ENCODE measurements around the gene DDRGK1. TPM values are rescaled to one million over a fixed set of nuclear protein-coding genes. Genes with fewer than 3 reads are reported as not detected.
A peak's percentile ranks its signal among the peaks of the same experiment; 100 is the strongest.

DDRGK1 gene
- total RNA-seq, 1 donor, result 26.8 TPM

DNA sequence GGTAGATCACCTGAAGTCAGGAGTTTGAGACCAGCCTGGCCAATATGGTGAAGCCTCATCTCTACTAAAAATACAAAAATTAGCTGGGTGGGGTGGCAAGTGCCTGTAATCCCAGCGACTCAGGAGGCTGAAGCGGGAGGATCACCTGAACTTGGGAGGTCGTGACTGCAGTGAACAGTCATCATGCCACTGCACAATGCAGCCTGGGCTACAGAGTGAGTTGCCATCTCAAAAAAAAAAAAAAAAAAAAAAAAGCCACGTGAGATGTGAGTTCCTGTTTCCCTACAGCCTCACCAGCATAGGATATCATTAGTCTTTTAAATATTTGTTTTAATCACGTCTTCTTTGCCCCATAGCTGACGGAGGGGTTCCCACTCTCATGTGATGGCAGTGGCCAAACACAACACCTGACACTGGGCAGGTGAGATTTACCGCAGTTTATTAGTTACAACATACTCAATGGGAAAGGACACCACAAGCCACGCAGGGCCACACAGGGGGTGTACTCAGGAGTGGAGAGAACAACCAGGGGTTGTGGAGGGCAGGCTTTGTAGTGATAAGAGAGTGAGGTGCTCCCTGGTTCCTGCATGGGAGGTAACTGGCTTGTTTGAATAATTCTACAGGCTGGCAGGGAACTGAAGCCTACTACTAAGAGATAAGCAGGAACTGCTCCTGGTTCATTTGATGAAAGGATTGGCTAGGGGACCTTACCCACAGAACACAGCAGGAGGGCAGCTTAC is 26.6 kb downstream of the DDRGK1 start:
- Histone ChIP-seq H3K4me3 (ENCODE audit: insufficient read depth, low read length) (no peak overlapping the region), H3K79me2 (ENCODE audit: insufficient read depth, low read length) (no peaks in the 10 kb centered on the region), H2AFZ (ENCODE audit: low read length) (no peak overlapping the region), H3K9me3 (ENCODE audit: low read depth, low read length) (no peaks in the 10 kb centered on the region), H3K4me2 (ENCODE audit: insufficient read depth, low read length) (no peak overlapping the region), H3K36me3 (ENCODE audit: insufficient read depth, low read length) (no peaks in the 10 kb centered on the region), H3K27ac (ENCODE audit: low read depth, low read length) (no peak overlapping the region), H4K20me1 (ENCODE audit: insufficient read depth, low read length) (no peaks in the 10 kb centered on the region), H3K4me1 (ENCODE audit: insufficient read depth, low read length) (peaks cover 6% of the 10 kb centered on the region), H3K27me3 (ENCODE audit: insufficient read depth, low read length) (no peaks in the 10 kb centered on the region)
- TF ChIP-seq, protein P1, sequence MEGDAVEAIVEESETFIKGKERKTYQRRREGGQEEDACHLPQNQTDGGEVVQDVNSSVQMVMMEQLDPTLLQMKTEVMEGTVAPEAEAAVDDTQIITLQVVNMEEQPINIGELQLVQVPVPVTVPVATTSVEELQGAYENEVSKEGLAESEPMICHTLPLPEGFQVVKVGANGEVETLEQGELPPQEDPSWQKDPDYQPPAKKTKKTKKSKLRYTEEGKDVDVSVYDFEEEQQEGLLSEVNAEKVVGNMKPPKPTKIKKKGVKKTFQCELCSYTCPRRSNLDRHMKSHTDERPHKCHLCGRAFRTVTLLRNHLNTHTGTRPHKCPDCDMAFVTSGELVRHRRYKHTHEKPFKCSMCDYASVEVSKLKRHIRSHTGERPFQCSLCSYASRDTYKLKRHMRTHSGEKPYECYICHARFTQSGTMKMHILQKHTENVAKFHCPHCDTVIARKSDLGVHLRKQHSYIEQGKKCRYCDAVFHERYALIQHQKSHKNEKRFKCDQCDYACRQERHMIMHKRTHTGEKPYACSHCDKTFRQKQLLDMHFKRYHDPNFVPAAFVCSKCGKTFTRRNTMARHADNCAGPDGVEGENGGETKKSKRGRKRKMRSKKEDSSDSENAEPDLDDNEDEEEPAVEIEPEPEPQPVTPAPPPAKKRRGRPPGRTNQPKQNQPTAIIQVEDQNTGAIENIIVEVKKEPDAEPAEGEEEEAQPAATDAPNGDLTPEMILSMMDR (IDR thresholded peaks at IDR 0.05; ENCODE audit: extremely low read depth, low read depth, low read length), result no peak
- DNase-seq (ENCODE audit: insufficient read length, low spot score, missing footprints), result no peak

DNA sequence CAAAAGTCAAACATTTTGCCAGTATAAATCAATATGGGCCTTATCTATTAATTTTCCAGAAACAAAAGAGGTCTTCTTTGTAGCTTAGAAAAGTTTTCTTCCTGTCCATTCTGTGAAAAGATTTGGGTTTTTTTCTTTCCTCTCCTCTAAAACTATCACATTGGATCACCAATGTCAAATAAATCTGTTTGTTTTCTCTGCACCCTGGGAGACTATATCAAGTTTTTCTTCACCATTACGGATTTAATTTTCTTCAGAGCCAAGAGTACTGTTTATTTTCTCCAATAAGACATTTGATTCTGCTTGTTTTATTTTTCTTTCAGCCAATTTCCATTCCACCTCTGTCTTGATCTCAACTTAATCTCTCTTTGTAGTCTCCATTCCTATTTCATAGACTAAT is 29.2 kb downstream of the DDRGK1 start:
- DNase-seq (ENCODE audit: insufficient read length, low spot score, missing footprints), result no peak

GRCh38 chr20:3174442-3175261 is 29.8 kb downstream of the DDRGK1 start:
- H3K9me3 ChIP-seq (ENCODE audit: low read depth, low read length), result no peaks in the 10 kb centered on the region
- no peaks in the 10 kb centered on the region for H4K20me1 ChIP-seq (ENCODE audit: insufficient read depth, low read length)
- no peaks in the 10 kb centered on the region for H3K36me3 ChIP-seq (ENCODE audit: insufficient read depth, low read length)
- TF ChIP-seq, protein P1 (IDR thresholded peaks at IDR 0.05; ENCODE audit: extremely low read depth, low read depth, low read length), result no peak
- H3K79me2 ChIP-seq (ENCODE audit: insufficient read depth, low read length), result no peaks in the 10 kb centered on the region
- H3K4me3 ChIP-seq (ENCODE audit: insufficient read depth, low read length), result peak overlapping the region; percentile 89
- H3K4me2 ChIP-seq (ENCODE audit: insufficient read depth, low read length), result peak overlapping the region; percentile 83
- peak; percentile 62 for DNase-seq (ENCODE audit: insufficient read length, low spot score, missing footprints)
- H2AFZ ChIP-seq (ENCODE audit: low read length), result peak overlapping the region; percentile 92
- no peak overlapping the region for H3K27ac ChIP-seq (ENCODE audit: low read depth, low read length)
- peaks cover 6% of the 10 kb centered on the region for H3K4me1 ChIP-seq (ENCODE audit: insufficient read depth, low read length)
- H3K27me3 ChIP-seq (ENCODE audit: insufficient read depth, low read length), result peaks cover 10% of the 10 kb centered on the region

More for the DNA sequence above, 29.2 kb downstream of the DDRGK1 start:
- no peak overlapping the region for H3K4me2 ChIP-seq (ENCODE audit: insufficient read depth, low read length)
- no peaks in the 10 kb centered on the region for H3K36me3 ChIP-seq (ENCODE audit: insufficient read depth, low read length)
- no peaks in the 10 kb centered on the region for H4K20me1 ChIP-seq (ENCODE audit: insufficient read depth, low read length)
- no peaks in the 10 kb centered on the region for H3K9me3 ChIP-seq (ENCODE audit: low read depth, low read length)
- TF ChIP-seq, protein P1 (IDR thresholded peaks at IDR 0.05; ENCODE audit: extremely low read depth, low read depth, low read length), result no peak
- H2AFZ ChIP-seq (ENCODE audit: low read length), result no peak overlapping the region
- H3K4me1 ChIP-seq (ENCODE audit: insufficient read depth, low read length), result peaks cover 6% of the 10 kb centered on the region
- no peak overlapping the region for H3K4me3 ChIP-seq (ENCODE audit: insufficient read depth, low read length)
- H3K27me3 ChIP-seq (ENCODE audit: insufficient read depth, low read length), result peaks cover 10% of the 10 kb centered on the region
- no peaks in the 10 kb centered on the region for H3K79me2 ChIP-seq (ENCODE audit: insufficient read depth, low read length)
- H3K27ac ChIP-seq (ENCODE audit: low read depth, low read length), result no peak overlapping the region
